ENCODE data around the gene DPP7. TPM values are rescaled to one million over a fixed set of nuclear protein-coding genes. Genes with fewer than 3 reads are reported as not detected.

Gene DPP7
- total and polyA plus RNA-seq, 2 of the 8 experiments (the other 6 are each of a cell fraction or from before 2014, with no cell fraction given), result 21.2 to 26.8 TPM

DNA sequence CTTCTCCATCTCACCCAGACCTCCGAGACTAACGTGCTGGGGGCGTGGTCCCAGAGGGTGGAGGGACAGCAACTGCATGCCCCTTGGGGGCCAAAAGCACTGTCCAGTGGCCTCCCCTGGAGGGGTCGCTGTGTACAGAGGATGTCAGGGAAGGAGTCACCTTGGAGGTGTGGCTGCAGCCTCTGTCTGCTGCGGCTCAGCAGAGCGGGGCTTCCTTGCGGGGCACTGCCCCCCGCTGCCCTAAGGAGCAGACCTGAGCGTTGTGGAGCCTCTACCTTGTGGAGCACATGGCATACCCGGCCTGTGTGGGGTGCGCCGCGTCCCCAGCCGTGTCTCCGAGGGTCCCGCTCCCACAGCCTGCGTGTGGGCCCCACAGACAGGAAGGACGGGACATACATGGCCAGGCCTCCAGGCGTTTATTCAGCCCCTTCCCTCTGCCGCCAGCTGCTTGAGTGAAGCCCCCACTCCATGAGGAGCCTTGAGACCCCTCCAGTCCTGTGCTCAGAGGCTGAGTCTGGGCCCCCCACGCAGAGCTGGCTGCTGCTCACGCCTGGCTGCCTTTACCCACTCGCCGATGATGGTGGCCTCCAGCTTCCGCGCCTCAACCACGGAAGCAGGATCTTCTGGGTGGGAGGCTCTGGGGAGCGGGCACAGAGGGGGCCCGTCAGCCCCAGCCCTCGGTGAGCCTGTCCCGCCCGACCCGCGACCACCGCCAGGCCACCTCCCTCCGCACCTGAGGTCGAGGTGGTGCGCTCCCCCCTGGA, 4.2 kb downstream of the DPP7 start (continued):
- TF ChIP-seq SIN3A (conservative IDR thresholded peaks at IDR 0.05 in 1 of 2, IDR thresholded peaks at IDR 0.05 in 1 of 2; ENCODE audit: low read depth in 1 of 2, low read length in 2 of 2), result no peak
- TF ChIP-seq TEAD4 (IDR thresholded peaks at IDR 0.05; ENCODE audit: low read depth, low read length), result no peak
